CD4-positive, alpha-beta T cell treated with Interferon gamma for 1 hour (primary cell): ENCODE measurements around the gene S100A8.
"Not testable (repeated sequence)": the region's sequence is repeated elsewhere in the genome, so short reads cannot be mapped to it uniquely, and the experiment has no call there.

Experiments used
- DNase-seq: peaks from one replicate; pipeline ENCODE4 v3.0.0-alpha.2; 2020

The S100A8 gene

DNA sequence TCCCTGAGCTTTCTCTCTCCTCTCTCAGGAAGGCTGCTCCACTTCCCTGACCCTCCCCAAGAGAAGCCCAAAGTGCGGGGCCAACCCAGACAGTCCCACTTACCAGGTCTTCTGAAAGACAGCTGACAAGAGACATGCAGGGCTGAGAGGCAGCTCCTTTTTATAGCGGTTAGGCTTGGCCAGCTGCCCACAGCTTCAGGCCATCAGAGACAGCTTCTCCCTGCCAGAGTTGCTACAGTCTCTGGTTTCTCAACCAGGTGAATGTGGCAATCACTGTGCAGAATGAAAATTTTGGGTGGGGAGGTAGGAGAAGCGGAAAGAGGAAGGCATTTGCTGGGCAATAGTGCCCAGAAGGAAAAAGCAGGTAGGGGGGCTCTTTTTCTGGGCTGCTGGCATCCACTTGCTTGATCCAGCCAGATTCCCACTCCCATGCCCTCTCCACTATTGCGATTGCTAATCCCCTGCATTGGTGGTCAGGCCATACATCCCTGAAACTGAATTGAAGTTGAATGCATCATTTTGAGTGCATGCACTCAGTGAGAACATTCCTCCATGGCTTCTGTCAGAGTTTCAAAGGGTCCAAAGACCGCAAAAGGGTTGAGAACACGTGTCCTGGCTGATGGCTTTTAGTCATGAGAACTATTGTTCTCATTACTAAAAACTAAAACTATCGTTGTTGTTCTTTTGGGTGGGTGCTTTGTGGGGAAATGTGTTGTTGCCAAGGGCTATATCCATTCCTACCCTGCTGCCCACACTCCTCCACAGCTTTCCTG is at the start of gene S100A8:
TSS of gene S100A8 (minus strand) at position 136 of the 773 bp plus-strand sequence. CDS start 538 bp downstream, outside the sequence.
- DNase-seq: peak; percentile 51

DNA sequence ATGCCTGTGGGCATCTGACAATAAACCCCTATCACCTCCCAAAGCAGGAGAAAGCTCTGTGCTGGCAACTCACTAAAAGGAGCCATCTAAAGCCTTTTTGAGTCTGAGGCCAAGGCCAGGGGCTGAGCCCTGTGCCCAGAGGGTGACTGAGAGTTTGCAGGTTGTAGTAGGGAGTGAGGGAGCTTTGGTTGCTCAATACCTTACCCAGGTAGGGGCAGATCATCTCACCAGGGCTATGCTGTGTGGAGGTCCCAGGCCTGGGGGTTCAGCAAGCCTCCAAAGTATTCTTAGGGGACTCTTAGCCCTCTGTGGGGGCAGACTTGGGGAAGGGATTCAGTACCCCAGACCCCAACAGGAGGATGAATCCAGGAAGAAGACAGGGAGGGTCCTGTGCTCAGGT is 48.4 kb upstream of the S100A8 start:
- no peak for DNase-seq

DNA sequence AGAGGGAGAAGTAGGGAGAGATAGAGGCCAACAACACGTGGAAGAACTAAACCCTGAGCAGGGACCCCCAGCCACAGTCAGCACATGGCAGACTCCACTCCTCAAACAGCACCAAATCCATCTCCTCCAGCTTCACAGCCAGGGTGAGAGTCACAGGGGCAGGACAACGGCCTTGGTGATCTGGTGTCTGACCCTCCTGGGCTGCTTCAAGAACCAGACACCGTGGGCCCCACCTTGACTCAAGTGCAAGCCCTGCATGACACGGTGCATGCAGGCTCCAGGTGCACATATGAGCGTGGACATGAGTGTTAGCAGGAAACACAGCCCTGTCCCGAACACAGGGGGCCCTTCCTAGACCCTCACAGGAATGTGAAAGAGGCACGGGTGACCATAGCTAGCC is 47.7 kb upstream of the S100A8 start:
- no peak for DNase-seq

DNA sequence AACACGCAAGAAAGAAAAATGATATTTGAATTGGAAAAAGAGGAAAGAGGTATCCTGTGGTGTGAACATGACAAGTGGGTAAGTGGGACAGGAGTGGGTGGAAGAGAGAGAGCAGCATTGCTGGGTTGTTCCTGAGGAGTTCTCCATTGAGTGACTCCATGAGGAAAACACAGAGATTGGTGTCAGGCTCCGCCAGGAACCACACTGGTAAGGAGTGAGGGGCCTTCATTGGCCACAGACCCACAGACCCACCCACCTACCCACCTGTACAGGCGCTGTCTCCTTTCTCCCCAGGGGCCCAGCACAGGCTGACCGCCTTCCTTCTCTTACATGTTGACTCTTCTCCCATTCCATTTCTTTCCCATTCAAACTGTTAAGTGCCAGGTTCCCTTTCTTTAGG is 46.4 kb upstream of the S100A8 start:
- no peak for DNase-seq

DNA sequence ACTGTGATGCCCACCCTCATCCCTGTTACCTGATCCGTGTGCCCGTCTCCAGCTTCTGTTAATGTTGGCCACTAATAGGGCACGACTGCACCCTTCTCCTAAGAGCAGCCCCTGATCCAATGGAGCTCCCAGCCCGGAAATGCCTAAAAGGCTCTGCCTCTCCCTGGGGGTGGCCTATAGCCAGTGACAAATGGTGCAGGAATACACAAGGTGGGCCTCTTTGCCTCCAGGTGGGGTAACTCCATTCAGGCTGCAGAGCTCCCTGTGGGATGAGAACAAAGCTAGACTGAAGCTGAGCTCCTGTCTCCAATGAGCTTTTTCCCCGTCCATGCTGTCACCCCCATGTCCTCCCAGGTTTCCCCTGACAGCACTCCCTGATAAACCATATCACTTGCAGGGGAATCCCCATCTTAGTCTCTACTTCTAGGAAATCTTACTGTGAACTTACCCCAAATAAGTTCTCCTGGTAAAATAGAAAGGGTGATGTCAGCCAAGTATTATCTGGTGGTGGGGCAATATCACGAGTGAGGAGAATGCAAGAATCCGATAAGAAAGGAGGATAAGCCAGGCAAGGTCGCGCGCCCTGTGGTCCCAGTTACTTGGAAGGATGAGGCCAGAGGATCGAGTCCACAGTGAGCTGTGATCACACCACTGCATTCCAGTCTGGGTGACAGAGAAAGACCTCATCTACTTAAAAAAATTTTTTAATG is 44.0 kb upstream of the S100A8 start:
- no peak for DNase-seq

DNA sequence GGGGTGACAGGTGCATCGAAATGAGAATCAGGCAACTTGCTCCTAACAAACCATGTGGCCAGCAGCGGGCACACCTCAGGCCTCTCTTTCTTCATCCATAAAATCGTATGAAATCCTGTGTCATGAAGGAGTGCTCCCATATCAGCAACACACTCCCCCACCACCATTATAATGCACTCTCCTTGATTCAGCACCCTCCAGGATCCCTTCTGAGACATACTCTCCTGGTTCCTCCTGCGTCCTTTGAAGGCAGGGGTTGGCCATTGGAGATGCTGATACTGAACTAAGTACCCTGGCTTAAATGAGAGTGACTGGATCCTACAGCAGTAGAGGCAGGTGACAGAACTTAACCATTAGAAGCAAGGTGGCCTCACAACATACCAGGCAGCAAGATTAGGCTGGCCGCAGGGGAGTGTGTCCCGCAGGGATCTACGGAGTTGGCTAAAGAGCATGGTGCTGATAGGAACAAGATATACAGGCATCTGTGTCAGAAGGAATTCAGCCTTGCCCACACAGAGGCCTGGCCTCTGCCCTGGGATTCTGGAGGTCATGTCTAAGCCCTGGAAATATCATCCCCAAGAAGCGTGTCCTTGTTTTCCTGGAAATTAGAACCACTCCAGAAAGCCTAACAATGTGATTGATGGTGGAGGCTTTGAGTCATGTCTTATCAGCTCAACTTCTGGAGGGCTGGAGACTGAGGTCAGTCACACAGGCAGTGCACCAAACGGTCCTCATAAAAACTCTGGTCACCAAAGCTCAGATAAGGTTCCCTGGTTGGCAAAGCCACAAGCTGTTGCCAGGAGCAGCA is 42.2 kb upstream of the S100A8 start:
- DNase-seq: no peak

DNA sequence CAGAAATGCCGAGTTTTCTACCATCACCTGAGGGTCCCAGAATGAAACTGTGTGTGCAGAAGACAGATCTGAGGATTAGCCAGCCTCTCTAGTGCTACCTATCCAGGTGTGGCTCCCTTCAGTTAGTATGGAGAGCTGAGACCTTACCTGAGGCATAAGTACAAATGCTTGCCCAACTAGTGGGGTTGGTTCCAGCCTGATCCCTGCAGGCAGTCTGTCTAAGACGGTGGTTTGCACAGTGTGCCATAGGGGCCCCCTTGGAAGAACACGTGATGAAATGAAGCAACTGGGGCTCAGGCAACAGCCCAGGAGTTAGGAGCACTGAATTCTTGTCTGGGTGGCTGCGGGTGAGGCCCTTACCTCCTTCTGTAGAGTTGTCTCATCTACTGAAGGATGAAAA is 41.1 kb upstream of the S100A8 start:
- DNase-seq: no peak

DNA sequence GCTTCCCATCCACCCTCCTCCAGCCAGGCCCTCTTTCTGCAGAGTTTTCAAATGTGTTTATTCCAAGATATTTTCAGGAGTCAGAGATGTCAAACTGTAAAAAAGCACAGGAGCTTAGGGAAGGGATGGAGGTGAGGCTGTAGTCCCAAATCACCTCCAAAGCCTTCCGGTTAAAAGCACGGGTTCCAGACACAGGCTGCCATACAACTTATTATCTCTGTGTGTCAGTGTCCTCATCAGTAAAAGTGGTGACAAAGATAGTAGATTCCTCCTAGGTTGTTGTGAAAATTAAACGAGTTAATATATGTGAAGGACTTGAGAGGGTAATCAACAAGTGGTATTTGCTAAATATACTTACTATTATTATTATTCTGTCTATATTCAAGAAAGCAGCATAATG is 40.6 kb upstream of the S100A8 start:
- no peak for DNase-seq

DNA sequence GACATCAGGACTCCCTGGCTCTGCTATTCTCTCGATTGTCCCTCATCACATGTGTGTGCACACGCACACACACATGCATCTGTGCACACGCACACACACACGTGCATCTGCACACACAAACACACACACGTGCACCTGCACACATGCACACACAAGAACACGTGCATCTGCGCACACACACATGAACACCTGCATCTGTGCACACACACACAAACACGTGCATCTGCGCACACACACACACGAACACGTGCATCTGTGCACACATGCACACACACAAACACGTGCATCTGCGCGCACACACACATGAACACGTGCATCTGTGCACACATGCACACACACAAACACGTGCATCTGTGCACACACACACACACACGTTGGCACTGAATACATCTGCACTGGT is 40.1 kb upstream of the S100A8 start:
- no peak for DNase-seq

DNA sequence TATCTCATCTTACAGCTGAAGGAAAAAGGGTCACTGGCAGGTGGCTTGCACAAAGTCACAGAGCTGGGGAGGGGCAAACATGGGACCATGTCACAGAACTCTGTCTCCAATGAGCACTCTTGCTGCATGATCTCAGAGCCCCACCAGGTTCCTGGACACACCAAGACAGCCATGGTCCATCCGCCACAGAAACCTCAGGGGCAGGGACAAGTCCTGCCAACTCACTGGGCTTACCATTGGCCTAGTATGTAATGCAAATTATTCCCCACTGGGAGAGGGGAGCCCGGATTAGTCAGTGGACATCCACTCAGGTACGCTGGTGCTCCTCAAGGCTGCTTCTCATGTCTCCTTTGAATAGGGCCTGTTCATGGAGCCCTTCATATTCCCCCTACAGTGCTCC is 39.7 kb upstream of the S100A8 start:
- DNase-seq: no peak

DNA sequence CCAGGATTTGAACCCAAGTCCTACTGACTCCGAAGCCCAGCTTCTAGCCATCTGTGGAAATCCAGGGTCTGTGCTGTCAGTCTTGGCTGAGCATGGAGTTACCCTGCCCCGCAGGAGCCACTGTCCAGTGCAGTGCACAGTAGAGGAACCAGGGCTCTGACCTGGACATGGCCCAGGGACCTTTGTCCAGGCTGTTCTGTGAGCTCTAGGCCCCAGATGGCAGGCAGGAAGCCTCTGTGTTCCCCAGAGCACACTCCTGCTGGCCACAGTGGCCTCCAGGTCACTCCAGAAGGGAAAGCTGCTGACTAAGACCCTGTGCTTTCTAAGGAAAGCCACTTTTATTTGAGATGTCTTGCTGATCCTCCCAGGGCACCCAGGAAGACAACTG is 39.3 kb upstream of the S100A8 start:
- no peak for DNase-seq

DNA sequence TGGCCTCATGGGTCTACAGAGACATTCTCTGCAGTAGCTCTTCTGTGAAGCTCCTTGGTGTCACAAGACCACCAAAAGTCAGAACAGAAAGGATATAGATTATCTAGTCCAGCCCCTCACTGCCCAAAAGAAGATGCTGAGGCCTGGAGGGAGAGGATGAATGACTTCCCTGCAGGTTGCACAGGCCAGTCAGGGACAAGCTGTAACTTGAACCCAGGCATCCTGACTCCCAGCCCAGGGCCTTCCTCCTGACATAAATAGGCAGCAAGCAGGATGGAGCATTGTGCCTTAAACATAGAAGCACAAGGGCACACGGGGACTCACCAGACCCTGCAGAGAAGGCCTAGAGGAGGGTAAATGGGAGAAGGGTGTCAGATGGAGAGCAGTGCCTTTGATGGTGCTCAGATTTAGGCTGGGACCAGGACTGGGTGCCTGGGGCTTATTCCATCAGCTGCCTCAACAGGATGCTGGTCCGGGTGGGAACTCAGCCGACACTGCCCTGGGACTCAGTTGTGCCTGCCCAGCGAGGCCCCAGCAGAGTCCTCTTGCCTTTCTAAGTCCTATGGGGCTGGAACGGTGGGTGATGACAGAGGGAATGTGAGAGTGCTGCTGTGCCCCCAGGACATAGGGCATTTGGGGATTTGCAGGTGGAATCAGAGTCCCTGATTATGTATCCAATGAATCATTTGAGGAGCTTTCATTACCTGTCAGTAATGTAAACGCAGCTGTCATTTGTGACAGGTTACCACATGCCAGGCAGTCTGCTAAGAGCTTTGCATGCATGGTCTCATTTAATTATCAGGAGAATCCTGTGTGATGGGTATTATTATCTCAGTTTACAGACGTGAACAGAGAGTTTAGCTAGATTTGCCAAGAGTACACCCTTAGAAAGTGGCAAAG is 38.6 kb upstream of the S100A8 start:
- DNase-seq: no peak

DNA sequence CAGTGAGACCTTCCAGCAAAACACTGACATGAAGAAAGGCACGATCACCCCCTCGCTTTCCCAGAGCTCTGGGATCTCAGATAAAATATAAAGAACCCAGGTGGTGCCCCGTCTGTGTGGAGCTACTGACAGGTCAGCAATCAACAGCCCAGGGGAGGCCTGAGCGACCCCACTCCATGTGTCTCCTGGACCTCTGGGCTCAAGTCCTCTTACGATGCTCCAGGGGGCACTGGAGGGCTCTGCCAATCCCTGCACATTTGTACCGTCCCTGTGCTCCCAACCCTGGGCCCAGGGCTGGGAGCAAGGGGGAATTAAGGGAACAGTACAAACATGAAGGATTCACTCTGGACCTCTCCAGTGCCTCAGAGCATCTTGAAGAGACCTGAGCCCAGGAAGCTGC is 37.9 kb upstream of the S100A8 start:
- DNase-seq: no peak

DNA sequence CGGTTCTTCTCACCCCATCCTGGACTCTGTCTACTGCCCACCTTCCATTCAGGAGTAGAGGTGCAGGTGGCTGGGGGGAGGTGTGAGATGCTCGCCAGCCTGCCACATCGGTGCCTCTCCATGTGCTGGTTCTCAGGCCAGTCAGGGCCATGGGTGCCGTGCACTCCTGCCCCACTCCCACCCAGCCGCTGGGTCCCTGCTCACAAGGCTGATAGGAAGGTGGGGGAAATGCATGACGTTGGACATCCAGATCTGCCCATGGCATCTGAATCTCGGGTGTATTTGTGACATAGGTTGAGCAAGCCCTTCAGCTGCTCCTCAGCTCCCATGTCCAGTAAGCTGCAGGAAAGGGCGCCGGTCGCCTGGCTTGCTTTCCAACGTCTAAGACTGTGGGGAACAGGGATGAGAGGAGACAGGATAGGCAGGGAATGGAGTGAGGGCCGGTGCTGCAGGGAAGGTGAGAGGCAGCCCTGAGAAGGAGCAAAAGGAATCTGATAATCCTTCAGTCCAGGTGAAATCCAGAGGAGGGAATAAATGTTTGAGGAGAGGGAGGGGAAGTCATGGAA is 37.3 kb upstream of the S100A8 start:
- DNase-seq: no peak

DNA sequence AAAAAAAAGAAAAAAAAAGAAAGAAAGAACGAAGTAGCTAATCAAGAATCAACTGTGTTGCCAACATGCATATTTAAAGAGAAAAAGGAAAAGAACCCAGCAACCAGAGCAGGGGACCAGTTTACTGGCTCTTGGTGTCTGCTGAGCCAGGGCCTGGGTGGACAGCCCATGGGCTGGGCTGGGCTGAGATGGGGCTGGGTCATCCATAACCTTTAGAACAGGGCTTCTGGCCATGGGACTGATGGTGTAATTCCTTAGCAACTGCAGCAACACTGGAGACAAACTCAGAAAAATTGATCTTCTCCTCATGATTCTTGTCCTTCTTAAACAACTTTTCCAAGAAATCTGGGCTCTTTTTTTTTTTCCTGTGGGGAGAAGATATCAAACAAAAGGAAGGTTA is 35.9 kb upstream of the S100A8 start:
- DNase-seq: no peak

DNA sequence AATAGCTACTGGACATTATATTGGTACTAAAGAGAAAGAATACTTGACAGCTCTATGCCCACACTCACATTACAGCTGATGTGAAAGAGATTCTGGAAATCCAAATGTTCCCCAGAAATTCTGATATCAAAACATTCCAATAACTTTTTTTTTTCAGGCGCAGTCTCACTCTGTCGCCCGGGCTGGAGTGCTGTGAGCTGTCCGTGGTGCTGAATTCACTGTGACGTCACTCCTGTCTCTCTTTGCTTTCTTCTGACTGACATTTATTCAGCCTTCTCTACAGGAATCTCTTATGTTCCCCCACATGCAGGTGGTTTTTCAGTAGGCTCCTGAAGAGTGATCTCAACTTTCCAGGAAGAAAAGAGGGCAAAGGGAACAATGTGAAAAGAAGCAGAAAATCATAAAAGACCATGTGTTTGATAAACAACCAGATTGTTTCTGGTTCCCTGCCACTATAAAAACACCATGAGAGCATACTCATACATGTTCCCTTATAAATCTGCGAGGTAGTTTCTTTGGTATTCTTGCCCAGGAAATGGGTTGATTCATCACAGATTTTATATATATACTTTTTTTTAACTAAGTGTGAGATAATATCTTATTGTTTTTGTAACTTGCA is 31.7 kb upstream of the S100A8 start:
- peak; percentile 31 for DNase-seq

DNA sequence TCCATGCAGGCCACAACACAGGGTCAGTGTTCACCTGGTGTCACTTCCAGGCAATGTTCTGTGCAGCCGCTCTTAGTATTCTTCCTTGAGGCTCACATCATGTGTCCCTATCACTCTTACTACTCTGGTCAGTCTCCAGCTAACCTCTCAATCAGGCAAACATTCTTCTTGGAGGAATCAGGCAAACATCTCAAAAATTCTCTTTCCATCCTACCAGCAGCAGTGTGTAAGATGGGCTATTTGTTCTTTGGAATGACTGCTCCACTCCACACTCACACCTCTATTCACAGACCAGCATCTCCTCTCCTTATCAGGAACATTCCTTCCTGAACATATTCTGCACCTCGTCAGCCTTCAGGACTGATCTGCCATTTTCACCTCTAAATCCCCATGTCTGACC is 29.4 kb upstream of the S100A8 start:
- DNase-seq: no peak

DNA sequence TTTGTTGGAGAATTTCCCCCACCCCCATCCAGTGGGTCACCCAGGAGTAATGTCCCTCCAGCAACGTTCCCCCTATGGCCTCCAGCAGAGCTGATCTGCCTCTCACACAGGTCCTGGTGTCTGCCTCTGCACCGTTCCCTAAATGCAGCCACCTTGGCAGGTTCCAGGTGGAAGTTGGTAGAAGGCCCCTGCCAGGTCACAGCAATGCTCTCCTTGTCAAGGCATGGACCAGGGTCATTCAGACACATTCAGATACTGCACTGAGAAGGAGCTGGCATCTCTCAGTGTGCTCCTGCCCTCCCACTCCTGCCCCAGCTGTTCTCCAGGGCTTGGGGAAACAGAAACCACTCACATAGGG is 28.5 kb upstream of the S100A8 start:
- not testable (repeated sequence) for DNase-seq

DNA sequence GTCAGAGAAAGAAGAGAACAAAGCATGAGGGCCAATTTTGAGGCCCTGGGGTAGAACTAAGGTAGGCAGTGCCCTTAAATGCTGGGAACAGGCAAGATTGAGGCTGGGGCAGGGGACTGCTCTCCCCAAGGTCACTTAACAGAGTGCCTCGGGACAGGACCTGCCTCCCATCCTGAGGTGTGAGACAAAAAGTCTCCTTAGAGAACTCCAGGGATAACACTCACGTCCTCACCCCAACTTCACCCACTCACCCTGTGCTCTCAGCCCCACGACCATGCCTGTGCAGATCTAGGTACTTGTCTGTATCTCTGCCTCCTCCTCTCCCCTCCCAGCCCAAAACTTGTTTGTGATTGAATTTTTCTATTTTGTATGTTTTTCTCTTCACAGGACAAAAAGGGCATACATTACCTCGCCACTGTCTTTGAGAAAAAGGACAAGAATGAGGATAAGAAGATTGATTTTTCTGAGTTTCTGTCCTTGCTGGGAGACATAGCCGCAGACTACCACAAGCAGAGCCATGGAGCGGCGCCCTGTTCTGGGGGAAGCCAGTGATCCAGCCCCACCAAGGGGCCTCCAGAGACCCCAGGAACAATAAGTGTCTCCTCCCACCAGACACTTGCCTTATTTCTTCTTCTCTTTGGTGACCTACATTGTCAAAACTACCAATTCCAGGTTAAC is 28.0 kb upstream of the S100A8 start:
- DNase-seq: not testable (repeated sequence)

DNA sequence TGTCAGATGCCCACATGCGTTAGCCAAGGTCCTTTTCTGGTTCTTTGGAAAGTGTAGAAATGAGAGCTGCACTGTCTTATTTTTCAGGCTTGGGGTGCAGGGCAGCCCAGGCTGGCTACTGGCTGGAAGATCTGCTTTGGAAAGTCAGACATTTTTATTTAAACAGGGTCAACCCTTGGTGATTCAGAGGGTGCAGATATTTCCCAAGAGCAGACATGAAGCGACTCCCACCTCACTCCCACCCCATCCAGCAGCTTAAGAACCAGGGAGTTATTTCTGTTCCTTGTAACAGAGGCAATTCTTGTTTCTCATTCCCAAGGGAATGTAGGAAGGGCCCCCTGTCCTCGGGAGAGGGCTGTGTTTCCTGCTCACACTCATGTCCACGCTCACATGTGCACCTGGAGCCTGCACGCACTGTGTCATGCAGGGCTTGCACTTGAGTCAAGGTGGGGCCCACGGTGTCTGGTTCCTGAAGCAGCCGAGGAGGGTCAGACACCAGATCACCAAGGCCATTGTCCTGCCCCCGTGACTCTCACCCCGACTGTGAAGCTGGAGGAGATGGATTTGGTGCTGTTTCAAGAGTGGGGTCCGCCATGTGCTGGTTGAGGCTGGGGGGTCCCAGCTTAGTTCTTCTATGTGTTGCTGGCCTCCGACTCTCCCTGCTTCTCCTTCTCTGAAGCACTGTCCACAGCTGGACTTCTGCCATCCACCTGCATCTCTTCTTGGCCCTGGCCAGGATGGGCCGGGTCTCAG is 26.4 kb upstream of the S100A8 start:
- DNase-seq: no peak
